ENCODE results near the gene EVL. TPM values are rescaled to one million over a fixed set of nuclear protein-coding genes. Genes with fewer than 3 reads are reported as not detected.

The EVL gene
- polyA plus RNA-seq, 2 of the 4 experiments (the other 2 are of a cell fraction): 14.8 to 32.9 TPM

GRCh38 chr14:100070310-100070709, 5.1 kb downstream of the EVL start:
- no peak overlapping the region for H3K4me3 ChIP-seq
- TF ChIP-seq RCOR1 (IDR thresholded peaks at IDR 0.05; ENCODE audit: low read depth, low read length) (no peak), NFE2L2 (conservative IDR thresholded peaks at IDR 0.05; ENCODE audit: low read length) (no peak), CHD4 (IDR thresholded peaks at IDR 0.05; ENCODE audit: borderline replicate concordance) (no peak), PHF8 (IDR thresholded peaks at IDR 0.05; ENCODE audit: borderline replicate concordance, low read depth) (no peak), GATA3 (IDR thresholded peaks at IDR 0.05; ENCODE audit: borderline replicate concordance) (no peak), MAFK (IDR thresholded peaks at IDR 0.05; ENCODE audit: partially characterized antibody) (no peak), BCL3 (IDR thresholded peaks at IDR 0.05) (no peak), ELK1 (IDR thresholded peaks at IDR 0.05; ENCODE audit: low read depth, low read length) (no peak), POLR2AphosphoS2 (conservative IDR thresholded peaks at IDR 0.05; ENCODE audit: low read length) (no peak), MYC (IDR thresholded peaks at IDR 0.05; ENCODE audit: borderline replicate concordance, low read length) (no peak), PBX3 (IDR thresholded peaks at IDR 0.05) (no peak), ZFP36 (IDR thresholded peaks at IDR 0.05; ENCODE audit: borderline replicate concordance, partially characterized antibody) (no peak), RNF2 (IDR thresholded peaks at IDR 0.05; ENCODE audit: borderline replicate concordance, low read depth) (no peak)
- FAIRE-seq (no peak), DNase-seq (ENCODE audit: low read depth in 1 of 2, low spot score in 1 of 2) (no peak), ATAC-seq (no peak)
- WGBS (ENCODE audit: missing lambda C conversion rate): 82% methylated on average over 11 of the region's 11 CpGs
- POLR2A ChIA-PET: no interaction called here
- H3K27ac ChIP-seq: no peak overlapping the region
- peaks cover 7% of the 10 kb centered on the region; the same call in 1 of the 3 replicates for H3K4me1 ChIP-seq
- no peaks in the 10 kb centered on the region for H3K9me3 ChIP-seq
- no peak overlapping the region for H3K4me2 ChIP-seq
- CTCF ChIA-PET: interaction anchor here (0.6 to 2.4 kb wide), 7 partner anchors 10 to 178 kb away, joined by 3 to 10 read pairs (median 3); no protein-coding TSS in a partner anchor

- H3K4me3 ChIP-seq: no peak overlapping the region
- ChIA-PET CTCF (interaction anchor here (0.8 to 2.6 kb wide), 7 partner anchors 11 to 89 kb away, joined by 3 to 15 read pairs (median 3); no protein-coding TSS in a partner anchor), POLR2A (no interaction called here)
- no peak for TF ChIP-seq NR3C1 (IDR thresholded peaks at IDR 0.05)
- TF ChIP-seq ELK1 (IDR thresholded peaks at IDR 0.05; ENCODE audit: low read depth, low read length): no peak
- no peak for TF ChIP-seq RARB (CRISPR knock-in tag; IDR thresholded peaks at IDR 0.05)
- no peak for TF ChIP-seq ZFP36 (IDR thresholded peaks at IDR 0.05; ENCODE audit: borderline replicate concordance, partially characterized antibody)
- no peak for TF ChIP-seq EHMT2 (IDR thresholded peaks at IDR 0.05; ENCODE audit: low read depth)
- no peak for TF ChIP-seq REST (IDR thresholded peaks at IDR 0.05)
- TF ChIP-seq RFX5 (IDR thresholded peaks at IDR 0.05): no peak
- TF ChIP-seq POLR2AphosphoS2 (conservative IDR thresholded peaks at IDR 0.05; ENCODE audit: low read length): no peak
- TF ChIP-seq ATOH8 (CRISPR knock-in tag; IDR thresholded peaks at IDR 0.05; ENCODE audit: low read depth): no peak
- no peak for TF ChIP-seq SMC3 (IDR thresholded peaks at IDR 0.05)
- no peak for TF ChIP-seq ZSCAN20 (CRISPR knock-in tag; IDR thresholded peaks at IDR 0.05)
- TF ChIP-seq JUN (IDR thresholded peaks at IDR 0.05): no peak
- TF ChIP-seq HES2 (IDR thresholded peaks at IDR 0.05): no peak
- no peak for TF ChIP-seq BCL3 (IDR thresholded peaks at IDR 0.05)
- TF ChIP-seq FOXS1 (CRISPR knock-in tag; IDR thresholded peaks at IDR 0.05): no peak
- TF ChIP-seq GATA3 (IDR thresholded peaks at IDR 0.05; ENCODE audit: borderline replicate concordance): no peak
- TF ChIP-seq MAFK (IDR thresholded peaks at IDR 0.05; ENCODE audit: partially characterized antibody): no peak
- TF ChIP-seq TFCP2L1 (CRISPR knock-in tag; IDR thresholded peaks at IDR 0.05): no peak
- no peak overlapping the region for H3K27ac ChIP-seq
- H3K4me1 ChIP-seq: peaks cover 7% of the 10 kb centered on the region; the same call in 1 of the 3 replicates
- H3K4me2 ChIP-seq: no peak overlapping the region
- no peaks in the 10 kb centered on the region for H3K9me3 ChIP-seq
- DNase-seq (ENCODE audit: low read depth in 1 of 2, low spot score in 1 of 2) (no peak), FAIRE-seq (no peak), ATAC-seq (no peak)
- WGBS (ENCODE audit: missing lambda C conversion rate): 82% methylated on average over 3 of the region's 3 CpGs
Measured at GRCh38 chr14:100071545-100071944, 6.3 kb downstream of the EVL start.
